GM20000 (cell line): Measurements from ENCODE around the gene OR10J5.
"Not testable (repeated sequence)": the region's sequence is repeated elsewhere in the genome, so short reads cannot be mapped to it uniquely, and the experiment has no call there.

Source experiments
- DNase-seq: peaks from one replicate; pipeline ENCODE4 v3.0.0; 2012; ENCODE audit warnings: low spot score
- TF ChIP-seq, protein P1 (sequence below): IDR thresholded peaks from 2 replicates; pipeline ENCODE4 v1.5.1; 2012; ENCODE audit warnings: mild to moderate bottlenecking, control low read depth; ENCODE audit errors: extremely low read depth, missing control alignments

Gene OR10J5

DNA sequence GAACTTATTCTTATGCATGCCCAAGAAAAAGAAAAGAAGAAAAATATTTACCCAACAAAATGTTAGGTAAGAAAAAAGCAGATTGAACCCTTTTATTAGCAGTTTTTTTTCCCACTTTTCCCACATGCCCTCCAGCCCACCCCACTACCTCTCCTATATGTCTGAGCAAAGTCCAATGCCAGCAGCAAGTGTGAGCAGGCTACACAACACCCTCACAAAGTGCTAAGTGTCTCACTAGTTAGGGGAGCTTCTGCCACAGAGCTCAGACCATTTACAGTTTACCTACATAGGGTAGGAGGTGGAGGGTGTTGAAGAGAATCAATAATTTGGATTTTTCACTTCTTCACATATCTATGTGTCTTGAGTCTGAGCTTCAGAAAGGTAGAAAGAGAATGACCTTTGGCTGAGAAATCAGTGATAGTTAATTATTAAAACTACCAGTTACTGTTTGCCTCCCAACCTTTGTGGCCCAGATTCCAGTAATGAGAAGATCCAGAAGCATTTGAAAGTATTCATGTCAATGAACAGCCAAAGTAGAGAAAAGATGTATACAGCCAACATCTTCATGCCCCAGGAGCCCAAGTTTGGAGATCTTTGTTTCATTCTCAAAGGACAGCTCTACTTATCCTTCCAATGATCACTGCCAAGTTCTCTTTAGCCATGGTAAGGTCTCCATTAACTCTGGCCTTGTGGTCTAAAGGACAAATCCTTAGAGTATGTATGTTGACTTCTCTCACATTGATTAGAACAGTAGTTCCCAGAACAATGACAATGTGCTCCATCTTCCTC lies 26.2 kb downstream of the OR10J5 start:
- no peak for DNase-seq
- TF ChIP-seq, protein P1, sequence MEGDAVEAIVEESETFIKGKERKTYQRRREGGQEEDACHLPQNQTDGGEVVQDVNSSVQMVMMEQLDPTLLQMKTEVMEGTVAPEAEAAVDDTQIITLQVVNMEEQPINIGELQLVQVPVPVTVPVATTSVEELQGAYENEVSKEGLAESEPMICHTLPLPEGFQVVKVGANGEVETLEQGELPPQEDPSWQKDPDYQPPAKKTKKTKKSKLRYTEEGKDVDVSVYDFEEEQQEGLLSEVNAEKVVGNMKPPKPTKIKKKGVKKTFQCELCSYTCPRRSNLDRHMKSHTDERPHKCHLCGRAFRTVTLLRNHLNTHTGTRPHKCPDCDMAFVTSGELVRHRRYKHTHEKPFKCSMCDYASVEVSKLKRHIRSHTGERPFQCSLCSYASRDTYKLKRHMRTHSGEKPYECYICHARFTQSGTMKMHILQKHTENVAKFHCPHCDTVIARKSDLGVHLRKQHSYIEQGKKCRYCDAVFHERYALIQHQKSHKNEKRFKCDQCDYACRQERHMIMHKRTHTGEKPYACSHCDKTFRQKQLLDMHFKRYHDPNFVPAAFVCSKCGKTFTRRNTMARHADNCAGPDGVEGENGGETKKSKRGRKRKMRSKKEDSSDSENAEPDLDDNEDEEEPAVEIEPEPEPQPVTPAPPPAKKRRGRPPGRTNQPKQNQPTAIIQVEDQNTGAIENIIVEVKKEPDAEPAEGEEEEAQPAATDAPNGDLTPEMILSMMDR, result no peak

DNA sequence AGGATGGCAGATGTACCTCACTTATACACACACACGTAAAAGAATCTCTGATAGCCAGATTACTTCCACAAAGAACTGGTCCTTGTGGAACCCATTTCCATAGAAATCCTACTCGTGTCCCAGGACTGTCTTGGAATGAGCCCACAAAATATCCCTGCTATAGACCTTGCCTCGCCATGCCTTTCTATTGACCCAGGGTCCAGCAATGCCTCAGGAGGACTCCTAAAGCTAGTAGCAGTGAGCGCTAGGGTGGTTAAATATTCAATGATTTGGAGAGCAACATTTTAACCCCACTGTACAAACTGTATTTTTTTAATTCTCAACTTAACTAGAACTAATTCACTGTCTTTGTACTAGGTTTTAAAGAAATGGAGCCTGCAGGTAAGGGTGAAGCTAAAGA lies 26.9 kb downstream of the OR10J5 start:
- TF ChIP-seq, protein P1, result no peak
- DNase-seq, result no peak

DNA sequence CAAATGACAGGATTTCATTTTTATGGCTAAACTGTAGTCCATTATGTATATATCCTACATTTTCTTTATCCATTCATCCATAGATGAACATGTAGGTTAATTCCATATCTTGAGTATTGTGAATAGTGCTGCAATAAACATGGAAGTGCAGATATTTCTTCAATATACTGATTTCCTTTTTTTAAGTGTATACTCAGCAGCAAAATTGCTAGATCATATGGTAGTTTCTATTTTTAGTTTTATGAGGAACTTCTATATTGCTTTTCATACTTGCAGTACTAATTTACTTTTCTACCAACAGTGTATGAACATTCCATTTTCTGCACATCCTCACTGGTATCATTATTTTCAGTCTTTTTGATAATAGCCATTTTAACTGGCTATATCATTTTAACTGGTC lies 30.1 kb downstream of the OR10J5 start:
- TF ChIP-seq, protein P1, result no peak
- no peak for DNase-seq

DNA sequence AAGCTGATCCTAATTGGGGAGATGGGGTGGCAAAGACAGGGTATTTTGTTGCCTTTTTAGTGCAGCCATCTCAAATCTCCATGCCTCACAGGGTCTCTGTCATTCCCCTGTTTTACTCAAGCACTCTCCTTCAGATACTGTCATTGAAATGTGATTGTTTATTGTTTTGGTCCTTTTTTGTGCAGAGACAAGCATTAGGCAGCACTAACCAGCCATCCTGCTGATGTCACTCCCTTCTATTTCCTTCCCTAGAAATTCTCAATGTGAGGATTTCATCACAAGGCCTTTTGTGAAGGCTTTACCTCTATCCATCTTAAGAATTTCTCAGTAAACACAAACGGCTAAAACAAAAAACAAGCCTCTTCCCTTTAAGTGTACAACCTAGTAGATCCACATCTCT lies 34.7 kb downstream of the OR10J5 start:
- DNase-seq, result no peak
- TF ChIP-seq, protein P1, result no peak

DNA sequence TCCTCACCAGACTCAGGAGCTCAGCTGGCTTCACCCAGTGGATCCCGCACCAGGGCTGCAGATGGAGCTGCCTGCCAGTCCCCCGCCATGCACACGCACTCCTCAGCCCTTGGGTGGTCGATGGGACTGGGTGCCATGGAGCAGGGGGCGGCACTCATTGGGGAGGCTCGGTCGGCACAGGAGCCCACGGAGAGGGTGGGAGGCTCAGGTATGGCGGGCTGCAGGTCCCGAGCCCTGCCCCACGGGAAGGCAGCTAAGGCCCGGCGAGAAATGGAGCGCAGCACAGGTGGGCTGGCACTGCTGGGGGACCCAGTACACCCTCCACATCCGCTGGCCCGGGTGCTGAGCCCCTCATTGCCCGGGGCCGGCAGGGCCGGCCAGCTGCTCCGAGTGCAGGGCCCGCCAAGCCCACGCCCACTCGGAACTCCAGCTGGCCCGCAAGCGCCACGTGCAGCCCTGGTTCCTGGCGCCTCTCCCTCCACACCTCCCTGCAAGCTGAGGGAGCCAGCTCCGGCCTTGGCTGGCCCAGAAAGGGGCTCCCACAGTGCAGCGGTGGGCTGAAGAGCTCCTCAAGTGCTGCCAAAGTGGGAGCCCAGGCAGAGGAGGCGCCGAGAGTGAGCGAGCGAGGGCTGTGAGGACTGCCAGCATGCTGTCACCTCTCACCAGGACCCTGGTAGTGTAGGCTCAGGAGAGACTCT lies 41.1 kb downstream of the OR10J5 start:
- DNase-seq, result not testable (repeated sequence)

DNA sequence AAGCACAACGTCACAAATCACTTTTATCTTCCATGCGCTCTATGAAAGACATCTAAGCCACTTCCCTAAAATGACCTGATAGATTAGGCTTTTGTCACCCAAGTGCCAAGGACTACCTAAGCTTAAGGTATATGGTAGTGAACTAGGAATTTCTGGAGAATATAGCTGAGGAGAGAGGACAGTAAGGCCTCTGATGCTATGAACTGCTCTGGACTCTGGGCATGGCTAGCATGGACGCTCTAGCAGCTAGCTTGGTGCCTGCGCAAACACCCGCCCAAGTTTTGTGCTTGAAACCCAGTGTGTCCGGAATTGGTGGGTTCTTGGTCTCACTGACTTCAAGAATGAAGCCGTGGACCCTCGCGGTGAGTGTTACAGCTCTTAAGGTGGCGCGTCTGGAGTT lies 42.5 kb downstream of the OR10J5 start:
- DNase-seq, result no peak
- TF ChIP-seq, protein P1, result no peak

DNA sequence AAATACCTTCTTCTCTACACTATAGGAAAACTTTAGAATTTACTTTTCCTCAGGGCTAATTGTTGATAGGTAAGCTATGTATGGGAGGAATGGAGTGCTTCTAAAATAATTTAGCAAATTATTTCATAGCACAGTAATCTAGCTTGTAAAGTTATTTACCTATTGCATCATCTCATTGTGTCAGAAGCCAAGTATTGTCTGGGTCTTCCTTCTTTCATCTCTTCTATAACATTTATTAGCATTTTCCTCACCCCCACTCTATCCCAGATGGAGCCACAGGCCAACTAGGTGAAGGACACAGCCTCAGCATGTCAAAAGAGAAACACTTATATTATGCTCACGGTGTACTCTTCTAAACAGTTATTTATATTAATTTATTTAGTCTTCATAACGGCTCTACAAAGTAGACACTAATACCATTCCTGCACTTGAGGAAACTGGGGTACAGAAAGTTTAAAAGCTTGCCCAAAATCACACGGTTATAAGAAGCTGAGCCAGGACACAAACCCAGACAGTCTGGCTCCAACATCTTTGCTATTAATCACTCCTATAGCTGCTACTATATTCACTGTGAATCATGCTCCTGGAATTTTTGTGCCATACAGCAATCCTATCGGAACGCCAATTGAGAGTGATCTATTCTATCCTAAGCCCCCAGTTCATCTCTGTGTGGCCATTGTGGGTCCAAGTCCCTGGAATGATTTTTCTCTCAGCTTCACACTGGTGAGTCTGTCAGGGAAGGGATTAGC lies 43.1 kb downstream of the OR10J5 start:
- no peak for DNase-seq
- TF ChIP-seq, protein P1, result no peak
